GM21367 (cell line): ENCODE results near the gene SETD4.
A peak's percentile ranks its signal among the peaks of the same experiment; 100 is the strongest.
"Not testable (repeated sequence)": the region's sequence is repeated elsewhere in the genome, so short reads cannot be mapped to it uniquely, and the experiment has no call there.

Experiments
- ATAC-seq: cut with Tn5 transposase; IDR thresholded peaks from one replicate; pipeline ENCODE4 v1.9.1; 2021; ENCODE audit not compliant: unreplicated experiment

Gene SETD4

DNA sequence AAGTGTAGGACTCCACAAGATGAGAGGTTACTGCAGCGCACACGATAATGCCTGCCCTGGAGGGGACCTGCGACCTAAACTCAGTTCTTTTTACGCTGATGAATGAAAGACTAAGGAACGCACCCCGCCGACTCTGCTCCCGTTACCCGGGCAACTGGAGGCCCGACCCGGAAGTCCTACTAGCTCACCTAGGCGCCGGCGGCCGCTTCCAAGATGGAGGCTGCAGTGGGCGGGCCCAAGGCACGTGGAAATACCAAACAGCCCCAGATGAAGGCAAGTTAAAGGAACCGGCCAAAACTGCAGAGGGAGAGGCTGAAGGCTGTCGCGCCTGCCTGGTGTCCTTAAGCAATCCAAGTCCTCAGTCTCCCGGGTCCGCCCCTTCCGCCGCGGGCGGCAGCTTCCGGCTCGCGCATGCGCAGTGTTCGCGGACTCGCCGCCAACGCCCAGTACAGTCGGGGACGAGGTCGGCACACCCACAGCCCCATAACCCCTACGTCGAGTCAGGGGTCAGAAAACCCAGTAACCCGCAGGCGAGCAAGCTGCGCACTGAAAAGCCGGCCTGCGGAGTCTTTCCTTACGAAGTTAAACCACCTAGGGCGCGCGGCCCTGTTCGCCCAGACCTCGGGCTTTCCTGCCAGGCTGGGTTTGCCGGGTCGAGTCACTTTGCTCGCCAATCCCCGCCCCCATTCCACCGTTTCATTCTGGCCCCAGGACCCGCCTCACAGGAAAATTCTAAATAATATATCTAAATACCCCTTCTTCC is at the start of gene SETD4:
SETD4 (minus strand) TSS at position 368 of the 763 bp plus-strand sequence. CDS start 1,638 bp downstream, outside the sequence.
- ATAC-seq: peak; percentile 77

DNA sequence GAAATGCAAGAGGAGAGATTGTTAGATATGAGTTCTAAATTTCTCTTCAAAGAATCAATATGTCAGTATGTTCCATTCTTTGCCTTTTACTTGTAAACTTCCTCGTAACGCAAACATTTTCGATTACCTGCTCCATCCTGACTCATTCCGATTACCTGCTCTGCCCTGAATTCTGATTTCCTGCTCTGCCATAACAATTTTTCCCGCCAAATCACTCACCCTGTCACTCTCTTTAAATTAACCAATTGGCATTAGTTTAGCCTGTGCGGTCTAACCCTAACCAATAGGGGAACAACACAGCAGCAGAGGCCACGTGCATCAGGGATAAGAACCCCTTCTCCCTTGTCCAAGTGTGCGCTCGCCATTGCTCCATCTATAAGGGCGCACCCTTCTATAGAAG is 49.5 kb upstream of the SETD4 start:
- ATAC-seq: no peak

DNA sequence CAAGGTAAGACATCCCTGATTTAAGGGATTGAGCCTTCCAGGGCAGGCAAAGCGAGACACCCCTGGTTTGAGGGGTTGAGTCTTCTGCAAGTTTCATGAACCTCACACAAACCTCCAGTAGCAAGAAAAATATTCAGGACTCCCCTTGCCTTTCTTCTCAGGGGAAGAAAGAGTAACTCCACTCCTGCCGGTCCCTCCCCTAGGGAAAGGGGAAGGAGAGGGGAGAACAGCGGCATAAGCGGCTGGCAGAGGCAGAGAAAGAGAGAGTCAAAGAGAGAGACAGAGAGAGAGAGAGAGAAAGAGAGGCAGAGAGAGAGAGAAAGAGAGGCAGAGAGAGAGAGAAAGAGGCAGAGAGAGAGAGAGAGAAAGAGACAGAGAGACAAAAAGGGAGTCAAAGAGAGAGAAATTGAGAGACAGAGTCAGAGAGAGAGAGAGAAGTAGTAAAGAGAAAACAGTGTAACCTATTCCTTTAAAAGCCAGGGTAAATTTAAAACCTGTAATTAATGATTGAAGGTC is 45.1 kb upstream of the SETD4 start:
- no peak for ATAC-seq

DNA sequence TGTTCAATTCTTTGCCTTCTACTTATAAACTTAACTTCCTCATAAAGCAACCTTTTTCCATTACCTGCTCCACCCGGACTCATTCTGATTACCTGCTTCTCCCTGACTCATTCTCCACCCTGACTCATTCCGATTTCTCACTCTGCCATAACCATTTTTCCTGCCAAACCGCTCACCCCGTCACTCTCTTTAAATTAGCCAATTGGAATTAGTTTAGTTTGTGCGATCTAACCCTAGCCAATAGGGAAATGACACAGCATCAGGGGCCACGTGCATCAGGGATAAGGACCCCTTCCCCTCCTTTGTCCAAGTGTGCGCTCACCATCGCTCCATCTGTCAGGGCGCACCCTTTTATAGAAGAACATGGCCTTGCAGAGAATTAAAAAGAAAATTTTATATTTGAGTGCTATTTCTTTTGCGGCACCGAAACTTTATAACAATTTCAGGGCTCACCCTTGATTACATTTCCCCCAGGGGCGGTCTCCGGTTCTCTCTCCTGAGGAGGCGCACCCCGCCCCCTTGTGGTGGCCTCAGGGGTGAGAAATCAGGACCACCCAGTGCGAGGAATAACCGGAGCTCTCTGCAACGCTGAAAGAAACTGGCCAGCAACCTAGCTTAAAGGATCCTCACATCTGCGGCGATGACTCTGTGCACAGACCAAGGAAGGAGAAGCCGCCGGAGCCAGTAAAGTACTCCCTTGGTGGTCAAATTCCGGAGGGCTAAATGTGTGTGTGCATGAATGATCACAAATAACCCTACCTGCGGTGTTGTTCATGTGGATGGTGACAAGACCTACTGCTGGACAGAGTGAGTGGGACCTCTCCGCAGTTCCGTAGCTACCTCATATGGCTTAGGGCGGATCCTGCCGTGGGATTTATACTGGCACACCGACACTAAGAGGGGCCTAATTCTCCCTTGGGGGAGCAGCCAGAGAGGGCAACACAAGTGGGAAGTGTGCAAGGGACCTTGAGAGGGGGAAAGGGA is 44.3 kb upstream of the SETD4 start:
- ATAC-seq: no peak

GRCh38 chr21:36103434-36103833 is 43.1 kb upstream of the SETD4 start:
- no peak for ATAC-seq

DNA sequence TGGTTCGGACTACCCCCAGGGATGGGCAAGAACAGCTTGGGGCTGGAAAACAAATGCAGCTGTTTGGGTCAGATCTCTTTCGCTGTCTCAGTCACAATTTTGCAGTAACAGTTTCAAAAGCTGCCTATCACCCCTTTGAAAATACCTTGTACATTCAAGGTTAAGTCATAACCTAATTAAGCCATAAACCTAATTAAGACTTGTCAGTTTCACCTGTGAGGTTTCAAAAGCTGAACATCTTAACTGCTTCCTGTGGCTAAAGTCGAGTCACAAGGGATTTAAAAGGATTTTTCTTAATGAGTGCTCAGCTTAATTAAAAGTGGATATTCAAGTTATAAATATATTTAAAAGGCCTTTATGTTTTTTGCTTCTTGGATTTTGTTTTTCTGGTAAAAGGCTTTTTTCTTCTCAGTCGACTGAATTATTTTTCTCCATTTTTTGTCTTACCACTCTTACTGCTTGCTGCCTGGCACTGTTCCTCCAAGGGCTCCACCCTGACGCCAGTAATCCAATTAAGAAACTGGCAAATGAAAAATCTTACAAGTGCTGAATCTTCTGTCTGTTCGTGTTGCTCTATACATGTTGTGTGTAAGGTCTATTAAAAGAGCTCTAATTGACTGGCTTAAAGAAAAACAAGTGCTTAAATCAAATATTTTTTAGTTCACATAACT is 40.8 kb upstream of the SETD4 start:
- no peak for ATAC-seq

DNA sequence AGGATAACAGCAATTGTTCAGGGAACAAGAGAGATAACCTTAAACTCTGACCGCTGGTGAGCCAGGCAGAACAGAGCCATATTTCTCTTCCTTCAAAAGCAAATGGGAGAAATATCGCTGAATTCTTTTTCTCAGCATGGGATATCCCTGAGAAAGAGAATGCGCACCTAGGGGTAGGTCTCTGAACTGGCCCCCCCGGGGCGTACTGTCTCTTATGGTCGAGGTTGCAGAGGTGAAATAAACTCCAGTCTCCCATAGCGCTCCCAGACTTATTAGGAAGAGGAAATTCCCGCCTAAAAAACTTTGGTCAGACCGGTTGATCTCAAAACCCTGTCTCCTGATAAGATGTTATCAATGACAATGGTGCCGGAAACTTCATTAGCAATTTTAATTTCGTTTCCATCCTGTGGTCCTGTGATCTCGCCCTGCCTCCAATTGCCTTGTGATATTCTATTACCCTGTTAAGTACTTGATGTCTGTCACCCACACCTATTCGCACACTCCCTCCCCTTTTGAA is 39.4 kb upstream of the SETD4 start:
- ATAC-seq: not testable (repeated sequence)

DNA sequence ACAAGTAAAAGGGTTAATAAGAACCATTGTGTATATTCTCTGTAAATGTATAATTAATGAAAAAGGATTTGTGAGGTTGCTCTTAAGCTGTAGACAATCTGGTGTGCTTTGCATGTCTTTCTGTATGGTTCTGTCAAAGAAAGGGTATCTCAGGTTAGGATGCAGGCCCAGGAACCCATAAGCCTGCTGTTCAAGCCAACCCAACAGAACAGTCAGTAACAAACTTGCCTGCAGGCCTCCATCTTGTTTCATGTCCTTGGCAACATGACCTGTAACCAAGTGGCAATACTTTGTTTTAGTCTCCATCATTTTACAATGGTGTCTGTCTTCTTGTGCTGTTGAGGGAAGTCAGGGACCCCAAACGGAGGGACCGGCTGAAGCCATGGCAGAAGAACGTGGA is 38.7 kb upstream of the SETD4 start:
- no peak for ATAC-seq

GRCh38 chr21:36098182-36098532 is 37.8 kb upstream of the SETD4 start:
- no peak for ATAC-seq

DNA sequence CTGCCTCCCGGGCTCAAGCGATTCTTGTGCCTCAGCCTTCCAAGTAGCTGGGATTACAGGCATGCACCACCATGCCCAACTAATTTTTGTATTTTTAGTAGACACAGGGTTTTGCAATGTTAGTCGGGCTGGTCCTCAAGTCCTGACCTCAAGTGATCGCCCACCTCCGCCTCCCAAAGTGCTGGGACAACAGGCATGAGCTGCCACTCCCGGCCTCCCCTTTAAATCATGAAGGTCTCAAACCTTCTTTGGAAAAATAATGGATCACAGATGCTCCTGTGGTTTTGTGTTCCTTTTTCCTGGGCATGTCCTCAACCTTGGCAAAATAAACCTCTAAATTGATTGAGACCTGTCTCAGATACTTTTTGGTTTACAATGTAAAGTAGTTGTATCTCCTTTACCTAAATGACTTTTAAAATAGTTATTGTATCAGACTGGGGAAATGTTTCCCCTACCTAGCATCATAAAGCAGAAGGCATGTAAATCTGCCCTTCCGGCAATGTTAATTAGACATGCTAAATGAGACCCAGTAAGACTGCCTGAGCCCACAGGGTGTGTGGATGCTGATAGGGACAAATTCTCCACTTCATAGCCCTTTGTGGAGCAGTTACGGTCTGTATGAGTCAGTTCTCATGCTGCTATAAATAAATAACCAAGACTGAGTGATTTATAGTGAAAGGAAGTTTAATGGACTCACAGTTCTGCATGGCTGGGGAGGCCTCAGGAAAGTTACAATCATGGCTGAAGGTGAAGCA is 37.3 kb upstream of the SETD4 start:
- peak; percentile 70 for ATAC-seq

GRCh38 chr21:36096398-36097290 is 36.3 kb upstream of the SETD4 start:
- no peak for ATAC-seq

GRCh38 chr21:36093512-36093911 is 33.2 kb upstream of the SETD4 start:
- no peak for ATAC-seq

GRCh38 chr21:36092681-36093080 is 32.4 kb upstream of the SETD4 start:
- ATAC-seq: no peak

DNA sequence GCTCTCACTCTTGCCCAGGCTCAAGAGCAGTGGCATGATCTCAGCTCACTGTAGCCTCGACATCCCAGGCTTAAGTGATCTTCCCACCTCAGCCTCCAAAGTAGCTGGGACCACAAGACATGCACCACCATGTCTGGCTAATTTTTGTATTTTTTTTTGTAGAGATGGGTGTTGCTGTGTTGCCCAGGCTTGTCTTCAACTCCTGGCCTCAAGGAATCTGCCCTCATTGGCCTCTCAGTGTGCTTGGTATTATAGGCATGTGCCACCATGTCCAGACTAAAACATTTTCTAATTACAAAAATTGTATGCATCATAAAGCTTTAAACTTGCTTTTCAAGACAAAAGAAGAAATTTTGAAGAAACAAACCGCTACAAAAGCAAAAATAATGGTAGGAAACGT is 29.6 kb upstream of the SETD4 start:
- ATAC-seq: no peak

- no peak for ATAC-seq
These were observed 27.2 kb upstream of the SETD4 start for GRCh38 chr21:36087362-36088138.

DNA sequence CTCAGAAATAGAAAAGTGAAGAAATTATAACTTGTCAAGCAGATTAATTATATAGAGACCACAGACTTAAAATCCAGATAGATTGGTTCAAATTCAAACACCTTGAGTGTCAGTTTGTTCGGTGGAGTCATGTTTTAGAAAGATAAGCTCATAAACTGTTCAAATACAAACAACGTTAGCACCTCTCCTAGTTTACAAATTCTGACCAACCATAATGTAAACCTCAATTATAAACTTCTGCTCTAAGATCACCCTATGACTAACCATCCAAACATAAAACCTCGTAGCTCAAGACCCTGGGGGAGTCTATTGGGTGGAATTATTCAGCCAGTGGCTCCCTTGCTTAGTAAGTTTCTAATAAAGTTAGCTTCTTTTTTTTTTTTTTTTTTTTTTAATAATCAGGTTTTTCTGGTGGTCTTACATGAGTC is 21.9 kb upstream of the SETD4 start:
- ATAC-seq: no peak

GRCh38 chr21:36080386-36080785 is 20.1 kb upstream of the SETD4 start:
- ATAC-seq: no peak

DNA sequence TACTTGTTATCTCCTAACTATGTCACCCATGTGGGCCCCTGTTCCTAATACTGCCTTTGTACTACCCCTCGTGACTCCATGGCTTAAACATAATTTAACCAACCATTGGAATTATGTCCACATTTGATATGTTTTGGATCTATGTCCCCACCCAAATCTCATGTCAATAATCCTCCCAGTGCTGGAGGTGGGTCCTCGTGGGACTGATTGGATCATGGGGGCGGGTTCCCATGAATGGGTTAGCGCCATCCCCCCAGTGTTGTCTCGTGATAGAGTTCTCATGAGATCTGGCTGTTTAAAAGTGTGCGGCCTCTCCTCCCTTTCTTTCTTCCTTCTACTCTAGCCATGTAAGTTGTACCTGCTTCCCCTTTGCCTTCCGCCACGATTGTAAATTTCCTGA is 19.3 kb upstream of the SETD4 start:
- no peak for ATAC-seq
